H9 (cell line): ENCODE results near the gene PTGDR2. TPM values are rescaled to one million over a fixed set of nuclear protein-coding genes. Genes with fewer than 3 reads are reported as not detected.

ENCODE experiments used
- DNase-seq: peaks from one replicate; pipeline ENCODE4 v3.0.0-alpha.2; 2017
- H2AFZ ChIP-seq: one replicate; pipeline ENCODE4 v1.6.1; 2013; ENCODE audit warnings: mild to moderate bottlenecking, low read length, control low read depth, moderate library complexity
- H2AK5ac ChIP-seq: 2 replicates; pipeline ENCODE4 v1.6.1; 2013; ENCODE audit warnings: low read length, control low read depth, mixed read lengths; ENCODE audit not compliant: insufficient read length
- H2BK120ac ChIP-seq: one replicate; pipeline ENCODE4 v1.6.1; 2013; ENCODE audit warnings: low read depth, mild to moderate bottlenecking, low read length, control low read depth, inconsistent platforms; ENCODE audit not compliant: poor library complexity, severe bottlenecking
- H2BK12ac ChIP-seq: 2 replicates; pipeline ENCODE4 v1.6.1; 2013; ENCODE audit warnings: low read length, control low read depth, mixed read lengths, low read depth; ENCODE audit not compliant: insufficient read length
- H2BK15ac ChIP-seq: 2 replicates; pipeline ENCODE4 v1.6.1; 2013; ENCODE audit warnings: low read depth, low read length, control low read depth
- H2BK20ac ChIP-seq: one replicate; pipeline ENCODE4 v1.6.1; 2013; ENCODE audit warnings: low read depth, mild to moderate bottlenecking, low read length, control low read depth, inconsistent platforms; ENCODE audit not compliant: poor library complexity, severe bottlenecking
- H2BK5ac ChIP-seq: 2 replicates; pipeline ENCODE4 v1.6.1; 2013; ENCODE audit warnings: low read length, control low read depth, mixed read lengths; ENCODE audit not compliant: insufficient read length
- H3K14ac ChIP-seq: 2 replicates; pipeline ENCODE4 v1.6.1; 2013; ENCODE audit warnings: low read length, control low read depth; ENCODE audit not compliant: insufficient read depth
- H3K18ac ChIP-seq: 2 replicates; pipeline ENCODE4 v1.6.1; 2013; ENCODE audit warnings: low read depth, mild to moderate bottlenecking, mixed read lengths, low read length, control low read depth; ENCODE audit not compliant: insufficient read length
- H3K23ac ChIP-seq: 2 replicates; pipeline ENCODE4 v1.6.1; 2013; ENCODE audit warnings: low read length, control low read depth, mixed read lengths, low read depth; ENCODE audit not compliant: insufficient read length
- H3K23me2 ChIP-seq: 2 replicates; pipeline ENCODE4 v1.6.1; 2013; ENCODE audit warnings: low read depth, mild to moderate bottlenecking, mixed read lengths, low read length, control low read depth; ENCODE audit not compliant: insufficient read length, poor library complexity, severe bottlenecking
- H3K27ac ChIP-seq: 2 replicates; pipeline ENCODE4 v1.5.1; 2013; ENCODE audit warnings: low read length, control low read depth, mixed read lengths, low read depth; ENCODE audit not compliant: insufficient read length
- H3K27me3 ChIP-seq: 2 replicates; pipeline ENCODE4 v1.6.1; 2013; ENCODE audit warnings: low read length, control low read depth, inconsistent platforms; ENCODE audit not compliant: insufficient read depth
- H3K4ac ChIP-seq: 2 replicates; pipeline ENCODE4 v1.6.1; 2013; ENCODE audit warnings: low read depth, mild to moderate bottlenecking, control low read depth, inconsistent platforms, low read length, moderate library complexity
- H3K4me1 ChIP-seq: 2 replicates; pipeline ENCODE4 v1.6.1; 2013; ENCODE audit warnings: low read length, control low read depth, inconsistent platforms; ENCODE audit not compliant: insufficient read depth
- H3K4me2 ChIP-seq: 2 replicates; pipeline ENCODE4 v1.6.1; 2013; ENCODE audit warnings: low read length, control low read depth, mixed read lengths; ENCODE audit not compliant: insufficient read length, insufficient read depth
- H3K56ac ChIP-seq: 2 replicates; pipeline ENCODE4 v1.6.1; 2013; ENCODE audit warnings: low read depth, mild to moderate bottlenecking, mixed read lengths, low read length, control low read depth; ENCODE audit not compliant: insufficient read length
- H3K79me1 ChIP-seq: 2 replicates; pipeline ENCODE4 v1.6.1; 2013; ENCODE audit warnings: low read depth, mild to moderate bottlenecking, moderate library complexity, low read length, control low read depth, inconsistent platforms; ENCODE audit not compliant: insufficient read depth, poor library complexity, severe bottlenecking
- H3K79me2 ChIP-seq: 2 replicates; pipeline ENCODE4 v1.6.1; 2013; ENCODE audit warnings: low read length, control low read depth, inconsistent platforms; ENCODE audit not compliant: insufficient read depth
- H3K9ac ChIP-seq: 2 replicates; pipeline ENCODE4 v1.6.1; 2013; ENCODE audit warnings: low read length, control low read depth, mixed read lengths; ENCODE audit not compliant: insufficient read length; ENCODE audit errors: extremely low read depth
- H3K9me3 ChIP-seq: one replicate; pipeline ENCODE4 v1.6.1; 2013; ENCODE audit warnings: low read depth, low read length, inconsistent platforms; ENCODE audit not compliant: control insufficient read depth
- H3T11ph ChIP-seq: one replicate; pipeline ENCODE4 v1.6.1; 2013; ENCODE audit warnings: mild to moderate bottlenecking, low read length, control low read depth, inconsistent platforms
- H4K20me1 ChIP-seq: one replicate; pipeline ENCODE4 v1.6.1; 2013; ENCODE audit not compliant: control insufficient read depth, insufficient read length, insufficient read depth
- H4K5ac ChIP-seq: 2 replicates; pipeline ENCODE4 v1.6.1; 2013; ENCODE audit warnings: low read depth, mild to moderate bottlenecking, mixed read lengths, low read length, control low read depth; ENCODE audit not compliant: insufficient read length
- H4K8ac ChIP-seq: replicated peaks from 2 replicates; pipeline ENCODE4 v1.6.1; 2013; ENCODE audit warnings: low read length, control low read depth, mixed read lengths, low read depth; ENCODE audit not compliant: insufficient read length
- H4K91ac ChIP-seq: 2 replicates; pipeline ENCODE4 v1.6.1; 2013; ENCODE audit warnings: low read depth, mild to moderate bottlenecking, moderate library complexity, mixed read lengths, low read length, control low read depth; ENCODE audit not compliant: insufficient read length
- H3K27ac Mint-ChIP-seq, 3 experiments: 2 replicates in 2 of 3; 3 replicates in 1 of 3; pipeline ENCODE4 v1.8.0; 2020 to 2021; ENCODE audit warnings: mixed read lengths in 3 of 3, mild to moderate bottlenecking in 1 of 3, moderate library complexity in 1 of 3
- H3K27me3 Mint-ChIP-seq: 2 replicates; pipeline ENCODE4 v1.8.0; 2021; ENCODE audit warnings: low read depth, mild to moderate bottlenecking, moderate library complexity, mixed read lengths
- H3K36me3 Mint-ChIP-seq, 3 experiments: 2 replicates in 2 of 3; 3 replicates in 1 of 3; pipeline ENCODE4 v1.8.0; 2020 to 2021; ENCODE audit warnings: low read depth in 3 of 3, mixed read lengths in 3 of 3; ENCODE audit not compliant: insufficient read depth in 1 of 3
- H3K4me1 Mint-ChIP-seq, 2 experiments: 2 replicates each; pipeline ENCODE4 v1.8.0; 2020; ENCODE audit warnings: mixed read lengths in 2 of 2
- H3K4me3 Mint-ChIP-seq, 2 experiments: 2 replicates in 1 of 2; 3 replicates in 1 of 2; pipeline ENCODE4 v1.8.0; 2020 to 2021; ENCODE audit warnings: mild to moderate bottlenecking in 2 of 2, mixed read lengths in 2 of 2, moderate library complexity in 1 of 2
- H3K9me3 Mint-ChIP-seq, 2 experiments: 2 replicates in 1 of 2; 3 replicates in 1 of 2; pipeline ENCODE4 v1.8.0; 2020; ENCODE audit warnings: mild to moderate bottlenecking in 2 of 2, mixed read lengths in 2 of 2, moderate library complexity in 1 of 2
- CTCF ChIP-seq: fragments of 200-600 bp; sonication (generic); conservative IDR thresholded peaks from 3 replicates; pipeline ENCODE4 v1.8.0; 2021; ENCODE audit warnings: antibody characterized with exemption, mild to moderate bottlenecking
- WGBS: extraction: QIAGEN DNeasy Blood & Tissue Kit; methylation state at CpG from one replicate; pipeline ENCODE4 v1.1.7; 2013; ENCODE audit warnings: missing lambda C conversion rate, low lambda C conversion rate, mixed read lengths; ENCODE audit not compliant: insufficient read length; ENCODE audit errors: extremely low coverage; 5-methylcytosine and 5-hydroxymethylcytosine counted together
- total RNA-seq: library from RNA; stranded (reverse); gene quantifications from 2 replicates; pipeline ENCODE4 v1.2.1, GENCODE V29; 2021

The PTGDR2 gene
- total RNA-seq, 1 experiment from 2014 or later, result not detected

- Mint-ChIP-seq H3K4me3 (no peak overlapping the region), H3K4me1 (no peaks in the 10 kb centered on the region; a peak in 1 of 4 replicates), H3K27me3 (peaks cover 60% of the 10 kb centered on the region), H3K9me3 (no peaks in the 10 kb centered on the region; a peak in 2 of 5 replicates), H3K27ac (no peak overlapping the region), H3K36me3 (no peaks in the 10 kb centered on the region; a peak in 1 of 7 replicates)
- H4K91ac ChIP-seq, result no peak overlapping the region
- WGBS, result no CpG with 5 or more reads among the region's 10 CpGs
- H3K9ac ChIP-seq, result no peak overlapping the region
- no peak overlapping the region for H2BK15ac ChIP-seq
- no peak overlapping the region for H2BK5ac ChIP-seq
- H3K23me2 ChIP-seq, result no peaks in the 10 kb centered on the region
- H2BK120ac ChIP-seq, result no peak overlapping the region
- H2AFZ ChIP-seq, result no peak overlapping the region
- H3K4ac ChIP-seq, result no peak overlapping the region
- no peaks in the 10 kb centered on the region for H3K9me3 ChIP-seq
- H3K18ac ChIP-seq, result no peak overlapping the region
- no peak overlapping the region for H4K5ac ChIP-seq
- no peak overlapping the region for H2BK20ac ChIP-seq
- no peak for DNase-seq
- no peak for TF ChIP-seq CTCF
- H3K79me1 ChIP-seq, result no peaks in the 10 kb centered on the region
- no peaks in the 10 kb centered on the region for H3K4me1 ChIP-seq
- no peaks in the 10 kb centered on the region for H3K79me2 ChIP-seq
- no peak overlapping the region for H3T11ph ChIP-seq
- no peak overlapping the region for H3K23ac ChIP-seq
- H3K56ac ChIP-seq, result no peak overlapping the region
- H3K14ac ChIP-seq, result no peak overlapping the region
- no peak overlapping the region for H2AK5ac ChIP-seq
- H3K27me3 ChIP-seq, result no peaks in the 10 kb centered on the region
- H3K27ac ChIP-seq, result no peak overlapping the region
- H2BK12ac ChIP-seq, result no peak overlapping the region
- H3K4me2 ChIP-seq, result no peak overlapping the region
- H4K20me1 ChIP-seq, result no peaks in the 10 kb centered on the region
- no peak overlapping the region for H4K8ac ChIP-seq
Observed at GRCh38 chr11:60801194-60801593, 54.6 kb downstream of the PTGDR2 start.

Other genes starting within 250 kb of the PTGDR2 start
- not detected in 2 replicates for gene MS4A8, start 156.3 kb downstream of the PTGDR2 start, total RNA-seq
- gene MS4A18, start 131.2 kb downstream of the PTGDR2 start, total RNA-seq, result not detected in 2 replicates
- gene MS4A15, start 99.1 kb downstream of the PTGDR2 start, total RNA-seq, result 0.11 TPM in 1 of 2 replicates, not detected in the other
- not detected in 2 replicates for gene MS4A10, start 70.6 kb downstream of the PTGDR2 start, total RNA-seq
- 82.3 and 84.3 TPM in 2 replicates for gene CCDC86, start 13.8 kb downstream of the PTGDR2 start, total RNA-seq
- gene ZP1, start 11.6 kb upstream of the PTGDR2 start, total RNA-seq, result not detected in 2 replicates
- gene PRPF19, start 50.6 kb upstream of the PTGDR2 start, total RNA-seq, result 130 and 132 TPM in 2 replicates
- gene TMEM109, start 58.2 kb upstream of the PTGDR2 start, total RNA-seq, result 36.4 and 38.0 TPM in 2 replicates
- gene TMEM132A, start 68.5 kb upstream of the PTGDR2 start, total RNA-seq, result 84.5 and 95.5 TPM in 2 replicates
- 7.0 and 8.1 TPM in 2 replicates for gene SLC15A3, start 96.2 kb upstream of the PTGDR2 start, total RNA-seq
- not detected in 2 replicates for gene CD6, start 115.7 kb upstream of the PTGDR2 start, total RNA-seq
- not detected in 2 replicates for gene CD5, start 246.5 kb upstream of the PTGDR2 start, total RNA-seq